GM12878 (cell line): ENCODE results near the gene KLHDC8A. TPM values are rescaled to one million over a fixed set of nuclear protein-coding genes. Genes with fewer than 3 reads are reported as not detected.

Source experiments
- ATAC-seq: fragments of 200-7000 bp; cut with Tn5 transposase; 3 replicates; pipeline ENCODE4 v1.9.1; 2020; ENCODE audit warnings: mild to moderate bottlenecking, moderate library complexity
- BruUV-seq: library from RNA; stranded (reverse); fragments of 400-500 nt; replicated peaks from 2 replicates; lab custom pipeline; 2021; lab: Mats Ljungman, UMichigan
- CTCF ChIA-PET: fragments of 300-600 bp; sonication (Branson Sonifier 250); formaldehyde crosslinking; extraction: SDS; loops from one replicate; lab custom pipeline; 2021; ENCODE audit warnings: inconsistent platforms; lab: Yijun Ruan, JAX
- POLR2A ChIA-PET: fragments of 350-600 bp; formaldehyde crosslinking; extraction: SDS; loops from one replicate; lab custom pipeline; 2021; ENCODE audit warnings: inconsistent platforms; lab: Charles Lee
- RAD21 ChIA-PET: fragments of 300-600 bp; sonication (Branson Sonifier 250); formaldehyde crosslinking; loops from one replicate; lab custom pipeline; 2023; ENCODE audit warnings: antibody characterized with exemption; ENCODE audit not compliant: unreplicated experiment; lab: Charles Lee
- SMC1A ChIA-PET: fragments of 300-600 bp; sonication (Branson Sonifier 250); formaldehyde crosslinking; loops from one replicate; lab custom pipeline; 2023; ENCODE audit not compliant: unreplicated experiment, uncharacterized antibody; lab: Charles Lee
- DNase-seq: peaks from one replicate; pipeline ENCODE4 v3.0.0-alpha.2; 2011; ENCODE audit warnings: low read depth, low spot score
- FAIRE-seq: peaks from 3 replicates; lab custom pipeline; 2011; peaks lifted over from hg19 to GRCh38; lab: Jason Lieb, UNC
- H2AFZ ChIP-seq: 2 replicates; pipeline ENCODE4 v1.6.0; 2011; ENCODE audit warnings: low read depth, low read length, control low read depth; ENCODE audit not compliant: control insufficient read depth
- H3K27ac ChIP-seq: 2 replicates; pipeline ENCODE4 v1.5.1; 2011; ENCODE audit warnings: control low read depth; ENCODE audit not compliant: control insufficient read depth, insufficient read depth
- H3K27me3 ChIP-seq, 2 experiments: replicated peaks in 1 of 2; 2 replicates each; pipeline versions ENCODE4 v1.6.0 to v1.6.1; 2011; ENCODE audit warnings: low read length in 1 of 2; ENCODE audit not compliant: control insufficient read depth in 2 of 2, insufficient read depth in 2 of 2
- H3K36me3 ChIP-seq, 2 experiments: 2 replicates each; pipeline ENCODE4 v1.5.1; 2011; ENCODE audit warnings: low read length in 1 of 2; ENCODE audit not compliant: control insufficient read depth in 2 of 2, insufficient read depth in 2 of 2
- H3K4me1 ChIP-seq: 2 replicates; pipeline ENCODE4 v1.6.1; 2011; ENCODE audit warnings: mild to moderate bottlenecking, low read length, moderate library complexity, mixed read lengths; ENCODE audit not compliant: control insufficient read depth, insufficient read depth
- H3K4me2 ChIP-seq: 2 replicates; pipeline ENCODE4 v1.6.0; 2011; ENCODE audit warnings: control low read depth; ENCODE audit not compliant: control insufficient read depth, insufficient read depth
- H3K4me3 ChIP-seq: fragments of 200-600 bp; sonication (generic); 2 replicates; pipeline ENCODE4 v1.5.1; 2016
- H3K79me2 ChIP-seq: 2 replicates; pipeline ENCODE4 v1.6.0; 2011; ENCODE audit warnings: low read length; ENCODE audit not compliant: control insufficient read depth, insufficient read depth
- H3K9ac ChIP-seq: 2 replicates; pipeline ENCODE4 v1.8.0; 2011; ENCODE audit warnings: low read length, control low read depth, mixed read lengths; ENCODE audit not compliant: control insufficient read depth, insufficient read depth
- H3K9me3 ChIP-seq: replicated peaks from 3 replicates; pipeline ENCODE4 v1.5.1; 2011; ENCODE audit warnings: mild to moderate bottlenecking, low read length; ENCODE audit not compliant: control insufficient read depth, insufficient read depth
- H4K20me1 ChIP-seq: 2 replicates; pipeline ENCODE4 v1.6.0; 2011; ENCODE audit not compliant: control insufficient read depth, insufficient read depth
- ATF7 ChIP-seq: fragments of 450-650 bp; IDR thresholded peaks from 2 replicates; pipeline ENCODE4 v1.6.1; 2016; ENCODE audit warnings: low read depth, mild to moderate bottlenecking
- CUX1 ChIP-seq: IDR thresholded peaks from 2 replicates; pipeline ENCODE4 v1.6.1; 2012; ENCODE audit warnings: improper control_type of control experiment, low read depth, low read length; ENCODE audit not compliant: insufficient replicate concordance
- IKZF1 ChIP-seq: fragments of 450-650 bp; conservative IDR thresholded peaks from 2 replicates; pipeline ENCODE4 v1.6.1; 2017; ENCODE audit warnings: antibody characterized with exemption, mild to moderate bottlenecking
- IKZF2 ChIP-seq, 2 experiments: fragments of 450-650 bp; IDR thresholded peaks; 2 replicates each; pipeline ENCODE4 v1.6.1; 2017; ENCODE audit warnings: mild to moderate bottlenecking in 2 of 2, moderate library complexity in 2 of 2
- MYC ChIP-seq: IDR thresholded peaks from 2 replicates; pipeline ENCODE4 v1.6.1; 2011; ENCODE audit warnings: mild to moderate bottlenecking, low read length, moderate library complexity, inconsistent platforms; ENCODE audit not compliant: insufficient read depth, insufficient replicate concordance, insufficient read length, severe bottlenecking
- NFYB ChIP-seq: IDR thresholded peaks from 2 replicates; pipeline ENCODE4 v1.6.1; 2011; ENCODE audit warnings: low read depth, mild to moderate bottlenecking, low read length, improper control_type of control experiment, moderate library complexity; ENCODE audit not compliant: insufficient read depth
- RUNX3 ChIP-seq: IDR thresholded peaks from 2 replicates; pipeline ENCODE4 v1.6.1; 2012; ENCODE audit warnings: low read length, inconsistent platforms
- SREBF1 ChIP-seq: IDR thresholded peaks from 2 replicates; pipeline ENCODE4 v1.6.1; 2012; ENCODE audit warnings: mild to moderate bottlenecking, low read length
- STAT3 ChIP-seq: IDR thresholded peaks from 2 replicates; pipeline ENCODE4 v1.6.1; 2011; ENCODE audit warnings: low read depth, low read length, improper control_type of control experiment
- SUPT20H ChIP-seq: IDR thresholded peaks from 2 replicates; pipeline ENCODE4 v1.6.1; 2011; ENCODE audit warnings: low read depth, mild to moderate bottlenecking, low read length, moderate library complexity, borderline replicate concordance; ENCODE audit not compliant: control insufficient read depth
- TCF3 ChIP-seq: IDR thresholded peaks from 2 replicates; pipeline ENCODE4 v1.6.1; 2012; ENCODE audit warnings: low read depth, mild to moderate bottlenecking, low read length, borderline replicate concordance; ENCODE audit not compliant: insufficient read depth
- WGBS: methylation state at CpG from one replicate; pipeline ENCODE4 v1.1.6; 2016; ENCODE audit warnings: low lambda C conversion rate; ENCODE audit not compliant: insufficient replicate concordance, insufficient coverage; ENCODE audit errors: missing lambda C conversion rate; 5-methylcytosine and 5-hydroxymethylcytosine counted together
- in situ Hi-C: fragments of 300-500 bp; cut with MboI; formaldehyde crosslinking; loops from 9 replicates; pipeline ENCODE4 v1.14.3; 2018; ENCODE audit warnings: mixed read lengths
- intact Hi-C: fragments of 100-400 bp; cut with micrococcal nuclease; formaldehyde crosslinking; loops from one replicate; pipeline ENCODE4 v1.14.2; 2022; ENCODE audit not compliant: unreplicated experiment
- polyA plus RNA-seq, 11 experiments: library from polyadenylated mRNA; depleted of rRNA in 4 of 11; unstranded in 6 of 11; stranded (reverse) in 5 of 11; fragments of >200 nt; fragmentation: Nextera tagmentation in 4 of 11; fragmentation: Illumina TruSeq in 1 of 11; extraction: Ambion mirVana in 4 of 11; extraction: Trizol in 1 of 11; gene quantifications; 1 replicate in 1 of 11; 2 replicates in 10 of 11; pipeline versions ENCODE4 v1.2.1 to v1.2.3, GENCODE V29; 2011 to 2016; ENCODE audit warnings: inconsistent platforms in 2 of 11, missing spikeins in 2 of 11, low read depth in 1 of 11
- total RNA-seq, 4 experiments: library from RNA; depleted of rRNA in 3 of 4; stranded (reverse); fragments of >200 nt in 3 of 4; fragmentation: Illumina TruSeq in 1 of 4; extraction: Trizol in 1 of 4; gene quantifications; 2 replicates each; pipeline versions ENCODE4 v1.2.1 to v1.2.3, GENCODE V29; 2013 to 2021
- TF ChIP-seq, protein P1 (sequence below): fragments of 450-650 bp; IDR thresholded peaks from 2 replicates; pipeline ENCODE4 v1.6.1; 2016; ENCODE audit warnings: mild to moderate bottlenecking

The KLHDC8A gene
- total and polyA plus RNA-seq, 10 of the 15 experiments (the other 5 are each of a cell fraction or from before 2014, with no cell fraction given), result not detected

- peaks cover 14 to 26% of the 10 kb centered on the region in 2 experiments for H3K27me3 ChIP-seq
- FAIRE-seq (no peak), DNase-seq (no peak), ATAC-seq (peak; percentile 63)
- no peak overlapping the region for H2AFZ ChIP-seq
- TF ChIP-seq IKZF1 (peak; percentile 30; the same call in 1 of the 2 replicates), SUPT20H (no peak), NFYB (no peak), MYC (no peak), RUNX3 (no peak), SREBF1 (no peak), ATF7 (no peak), TCF3 (no peak), IKZF2 (IDR thresholded peaks at IDR 0.05) (0 out of 4 replicates have a peak, but pooled peaks of 1 of the 2 experiments have one; percentile 15), CUX1 (no peak), STAT3 (no peak)
- TF ChIP-seq, protein P1, sequence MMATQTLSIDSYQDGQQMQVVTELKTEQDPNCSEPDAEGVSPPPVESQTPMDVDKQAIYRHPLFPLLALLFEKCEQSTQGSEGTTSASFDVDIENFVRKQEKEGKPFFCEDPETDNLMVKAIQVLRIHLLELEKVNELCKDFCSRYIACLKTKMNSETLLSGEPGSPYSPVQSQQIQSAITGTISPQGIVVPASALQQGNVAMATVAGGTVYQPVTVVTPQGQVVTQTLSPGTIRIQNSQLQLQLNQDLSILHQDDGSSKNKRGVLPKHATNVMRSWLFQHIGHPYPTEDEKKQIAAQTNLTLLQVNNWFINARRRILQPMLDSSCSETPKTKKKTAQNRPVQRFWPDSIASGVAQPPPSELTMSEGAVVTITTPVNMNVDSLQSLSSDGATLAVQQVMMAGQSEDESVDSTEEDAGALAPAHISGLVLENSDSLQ, result no peak
- H3K4me2 ChIP-seq, result no peak overlapping the region
- in situ Hi-C loops (no loop called here), intact Hi-C loops (loop anchor here (5.0 to 10.0 kb wide), 4 partner anchors 98 to 364 kb away; partner anchors contain the start of gene CDK18)
- no peak overlapping the region for H3K4me3 ChIP-seq
- ChIA-PET RAD21 (interaction anchor here (0.7 to 1.4 kb wide), 11 partner anchors 15 to 184 kb away, joined by 3 to 8 read pairs (median 4); partner anchors contain the start of gene NUAK2), CTCF (interaction anchor here (0.8 to 59.5 kb wide), 10 partner anchors 10 to 185 kb away, joined by 3 to 2333 read pairs (median 6); partner anchors contain the start of gene KLHDC8A), POLR2A (interaction anchor here (0.5 kb wide), 1 partner anchor 75 kb away, joined by 7 read pairs; no protein-coding TSS in a partner anchor), SMC1A (interaction anchor here (0.9 to 2.5 kb wide), 6 partner anchors 14 to 318 kb away, joined by 3 to 14 read pairs (median 4); no protein-coding TSS in a partner anchor)
- no peaks in the 10 kb centered on the region for H3K36me3 ChIP-seq
- H3K79me2 ChIP-seq, result no peaks in the 10 kb centered on the region
- H3K9ac ChIP-seq, result no peak overlapping the region
- peaks cover 6% of the 10 kb centered on the region; the same call in 1 of the 2 replicates for H3K4me1 ChIP-seq
- H3K9me3 ChIP-seq, result no peaks in the 10 kb centered on the region; the same call in 2 of the 3 replicates
- 28% methylated on average over 21 of the region's 21 CpGs for WGBS
- no peak overlapping the region for H3K27ac ChIP-seq
- no TSS peak for BruUV-seq
- no peaks in the 10 kb centered on the region; the same call in 1 of the 2 replicates for H4K20me1 ChIP-seq
These were observed 17.5 kb downstream of the KLHDC8A start for GRCh38 chr1:205339197-205339702.
